ENCODE data around the gene ZNF33B. TPM values are rescaled to one million over a fixed set of nuclear protein-coding genes. Genes with fewer than 3 reads are reported as not detected.

Gene ZNF33B
- total and polyA plus RNA-seq, 2 experiments from 2014 or later, result 9.9 to 18.7 TPM

- peaks cover 14% of the 10 kb centered on the region for H3K9me3 ChIP-seq (ENCODE audit: low read depth)
- no peaks in the 10 kb centered on the region for H3K27me3 ChIP-seq
- no peak overlapping the region for H3K4me2 ChIP-seq
- no peak overlapping the region for H3K27ac ChIP-seq
- H3K4me1 ChIP-seq (ENCODE audit: insufficient read depth), result peaks cover 8% of the 10 kb centered on the region
- H3K79me2 ChIP-seq, result peaks cover 11% of the 10 kb centered on the region
- TF ChIP-seq EZH2 (IDR thresholded peaks at IDR 0.05; ENCODE audit: borderline replicate concordance), result no peak
- TF ChIP-seq, protein P1, sequence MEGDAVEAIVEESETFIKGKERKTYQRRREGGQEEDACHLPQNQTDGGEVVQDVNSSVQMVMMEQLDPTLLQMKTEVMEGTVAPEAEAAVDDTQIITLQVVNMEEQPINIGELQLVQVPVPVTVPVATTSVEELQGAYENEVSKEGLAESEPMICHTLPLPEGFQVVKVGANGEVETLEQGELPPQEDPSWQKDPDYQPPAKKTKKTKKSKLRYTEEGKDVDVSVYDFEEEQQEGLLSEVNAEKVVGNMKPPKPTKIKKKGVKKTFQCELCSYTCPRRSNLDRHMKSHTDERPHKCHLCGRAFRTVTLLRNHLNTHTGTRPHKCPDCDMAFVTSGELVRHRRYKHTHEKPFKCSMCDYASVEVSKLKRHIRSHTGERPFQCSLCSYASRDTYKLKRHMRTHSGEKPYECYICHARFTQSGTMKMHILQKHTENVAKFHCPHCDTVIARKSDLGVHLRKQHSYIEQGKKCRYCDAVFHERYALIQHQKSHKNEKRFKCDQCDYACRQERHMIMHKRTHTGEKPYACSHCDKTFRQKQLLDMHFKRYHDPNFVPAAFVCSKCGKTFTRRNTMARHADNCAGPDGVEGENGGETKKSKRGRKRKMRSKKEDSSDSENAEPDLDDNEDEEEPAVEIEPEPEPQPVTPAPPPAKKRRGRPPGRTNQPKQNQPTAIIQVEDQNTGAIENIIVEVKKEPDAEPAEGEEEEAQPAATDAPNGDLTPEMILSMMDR (IDR thresholded peaks at IDR 0.05; ENCODE audit: poor library complexity), result no peak
- TF ChIP-seq EZH2phosphoT487 (IDR thresholded peaks at IDR 0.05; ENCODE audit: low read depth, severe bottlenecking, unreplicated experiment), result no peak
- H2AFZ ChIP-seq, result no peak overlapping the region
- H3K9me2 ChIP-seq (replicated peaks; ENCODE audit: insufficient read depth), result no peaks in the 10 kb centered on the region
- H3K4me3 ChIP-seq, result no peak overlapping the region
- H4K20me1 ChIP-seq (ENCODE audit: insufficient read depth, poor library complexity, severe bottlenecking), result no peaks in the 10 kb centered on the region
- H3K36me3 ChIP-seq (replicated peaks; ENCODE audit: insufficient read depth, low read depth), result no peaks in the 10 kb centered on the region
- DNase-seq (ENCODE audit: low spot score), result no peak
- 100% methylated on average over 3 of the region's 3 CpGs for WGBS (ENCODE audit: low lambda C conversion rate, missing lambda C conversion rate)
Measured at GRCh38 chr10:42548254-42548653, 90.1 kb downstream of the ZNF33B start.

- Histone ChIP-seq H3K27ac (no peak overlapping the region), H3K9me3 (ENCODE audit: low read depth) (peaks cover 33% of the 10 kb centered on the region), H3K27me3 (no peaks in the 10 kb centered on the region), H3K4me1 (ENCODE audit: insufficient read depth) (no peaks in the 10 kb centered on the region), H3K79me2 (no peaks in the 10 kb centered on the region), H2AFZ (no peak overlapping the region), H3K4me3 (no peak overlapping the region), H3K9me2 (replicated peaks; ENCODE audit: insufficient read depth) (no peaks in the 10 kb centered on the region), H3K36me3 (replicated peaks; ENCODE audit: insufficient read depth, low read depth) (no peaks in the 10 kb centered on the region), H4K20me1 (ENCODE audit: insufficient read depth, poor library complexity, severe bottlenecking) (no peaks in the 10 kb centered on the region), H3K4me2 (no peak overlapping the region)
- no peak for DNase-seq (ENCODE audit: low spot score)
- TF ChIP-seq EZH2 (IDR thresholded peaks at IDR 0.05; ENCODE audit: borderline replicate concordance), result no peak
- TF ChIP-seq EZH2phosphoT487 (IDR thresholded peaks at IDR 0.05; ENCODE audit: low read depth, severe bottlenecking, unreplicated experiment), result no peak
- TF ChIP-seq, protein P1 (IDR thresholded peaks at IDR 0.05; ENCODE audit: poor library complexity), result no peak
Measured at GRCh38 chr10:42544945-42545344, 93.4 kb downstream of the ZNF33B start.

DNA sequence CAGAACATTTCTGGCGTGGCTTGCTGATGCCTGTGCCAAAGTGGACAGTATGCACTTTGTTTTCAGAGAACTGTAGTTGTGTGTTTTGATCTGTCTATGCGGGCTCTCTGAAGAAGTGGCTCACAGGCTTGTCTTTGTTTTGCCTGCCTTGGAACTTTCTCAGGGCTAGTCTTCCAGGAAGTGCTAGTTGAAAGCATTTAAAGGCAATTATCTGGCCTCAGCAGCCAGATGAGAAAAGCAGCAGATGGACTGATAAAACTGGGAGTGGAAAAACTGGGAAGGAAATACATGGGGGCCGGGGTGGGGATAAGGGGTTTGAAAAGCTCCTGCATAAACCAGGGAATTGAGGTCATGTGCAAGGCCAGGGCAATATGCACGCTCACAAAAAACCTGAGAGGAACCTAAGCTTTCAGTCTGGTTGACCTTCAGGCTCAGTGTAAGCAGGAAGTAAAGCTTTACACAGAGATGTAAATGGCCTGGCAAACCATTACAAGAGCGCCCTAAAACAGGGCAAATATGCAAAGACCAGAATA is 94.5 kb downstream of the ZNF33B start:
- H4K20me1 ChIP-seq (ENCODE audit: insufficient read depth, poor library complexity, severe bottlenecking), result no peaks in the 10 kb centered on the region
- no peak overlapping the region for H3K27ac ChIP-seq
- H3K9me3 ChIP-seq (ENCODE audit: low read depth), result peaks cover 35% of the 10 kb centered on the region
- no peak overlapping the region for H3K4me3 ChIP-seq
- H3K79me2 ChIP-seq, result no peaks in the 10 kb centered on the region
- 97% methylated on average over 5 of the region's 5 CpGs for WGBS (ENCODE audit: low lambda C conversion rate, missing lambda C conversion rate)
- no peak for DNase-seq (ENCODE audit: low spot score)
- no peaks in the 10 kb centered on the region for H3K27me3 ChIP-seq
- no peak overlapping the region for H3K4me2 ChIP-seq
- H2AFZ ChIP-seq, result no peak overlapping the region
- TF ChIP-seq, protein P1 (IDR thresholded peaks at IDR 0.05; ENCODE audit: poor library complexity), result no peak
- TF ChIP-seq EZH2 (IDR thresholded peaks at IDR 0.05; ENCODE audit: borderline replicate concordance) (no peak), EZH2phosphoT487 (IDR thresholded peaks at IDR 0.05; ENCODE audit: low read depth, severe bottlenecking, unreplicated experiment) (no peak)
- H3K36me3 ChIP-seq (replicated peaks; ENCODE audit: insufficient read depth, low read depth), result no peaks in the 10 kb centered on the region
- H3K4me1 ChIP-seq (ENCODE audit: insufficient read depth), result no peaks in the 10 kb centered on the region
- H3K9me2 ChIP-seq (replicated peaks; ENCODE audit: insufficient read depth), result no peaks in the 10 kb centered on the region

Small RNA genes lying within 50 kb of the gene (small RNA-seq; reads per million reads assigned to genes)
- gene AL022345.1 (not detected), gene AL022345.2 (not detected), gene AL022345.3 (not detected), gene FXYD6P1 (not detected), gene RNU6-1170P (not detected)

Other genes with a start within 250 kb of the ZNF33B start
- 14.8 and 15.8 TPM in 2 replicates for gene BMS1, start 144.2 kb upstream of the ZNF33B start, total RNA-seq
- 13.4 and 14.5 TPM in 2 replicates for gene BMS1, start 144.2 kb upstream of the ZNF33B start, polyA plus RNA-seq

Measured in hepatocyte (in vitro differentiated cells).